Measurements from ENCODE around the gene PAX6.

DNA sequence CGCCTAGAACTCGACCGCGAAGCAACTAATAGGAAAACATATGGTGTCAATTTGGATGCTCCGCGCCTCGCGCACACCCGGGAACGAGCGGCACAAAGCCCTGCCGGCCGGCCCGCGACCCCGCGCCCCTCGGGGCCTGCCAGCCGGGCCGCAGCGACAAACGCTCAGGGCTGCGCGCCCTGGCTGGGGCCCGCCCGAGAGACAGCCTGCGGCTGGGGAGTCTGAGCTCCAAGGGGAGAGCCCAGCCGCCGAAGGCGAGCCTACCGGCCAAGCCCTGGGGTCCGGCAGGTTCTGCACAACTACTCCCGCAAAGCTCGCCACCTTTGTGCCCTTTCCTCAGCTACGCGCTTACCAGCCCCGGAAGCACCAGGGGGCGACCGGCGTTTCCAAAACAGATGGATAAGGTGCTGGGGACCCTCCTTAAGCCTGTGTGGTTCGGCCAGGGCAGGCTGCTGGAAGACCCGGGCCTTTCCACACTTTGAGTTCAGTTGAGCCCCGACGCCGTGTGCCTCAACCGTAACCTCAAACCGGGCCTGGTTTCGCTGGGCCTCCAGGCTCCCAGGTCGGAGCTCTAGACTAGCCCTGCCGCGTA lies 6.0 kb downstream of the PAX6 start:
- TF ChIP-seq, protein P1, sequence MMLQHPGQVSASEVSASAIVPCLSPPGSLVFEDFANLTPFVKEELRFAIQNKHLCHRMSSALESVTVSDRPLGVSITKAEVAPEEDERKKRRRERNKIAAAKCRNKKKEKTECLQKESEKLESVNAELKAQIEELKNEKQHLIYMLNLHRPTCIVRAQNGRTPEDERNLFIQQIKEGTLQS (IDR thresholded peaks at IDR 0.05) = no peak
- TF ChIP-seq, protein P1 (CRISPR knock-in tag; conservative IDR thresholded peaks at IDR 0.05) = no peak
- no peak for TF ChIP-seq HNRNPUL1 (IDR thresholded peaks at IDR 0.05; ENCODE audit: low read length)
- no peak for TF ChIP-seq YY1 (IDR thresholded peaks at IDR 0.05; ENCODE audit: borderline replicate concordance in 1 of 3, control insufficient read depth in 1 of 3, extremely low read depth in 1 of 3, insufficient read depth in 3 of 3, insufficient read length in 1 of 3, insufficient replicate concordance in 2 of 3, low read depth in 1 of 3, low read length in 2 of 3)
- TF ChIP-seq TOE1 (IDR thresholded peaks at IDR 0.05; ENCODE audit: borderline replicate concordance) = no peak
- TF ChIP-seq TOE1 (CRISPR knock-in tag; IDR thresholded peaks at IDR 0.05; ENCODE audit: borderline replicate concordance, low read depth) = no peak
- no peak for TF ChIP-seq ZNF263 (CRISPR knock-in tag; IDR thresholded peaks at IDR 0.05; ENCODE audit: borderline replicate concordance)
- TF ChIP-seq ZNF639 (CRISPR knock-in tag; conservative IDR thresholded peaks at IDR 0.05 in 1 of 2, IDR thresholded peaks at IDR 0.05 in 1 of 2) = no peak
- TF ChIP-seq PURB (CRISPR knock-in tag; IDR thresholded peaks at IDR 0.05; ENCODE audit: low read depth) = no peak
- TF ChIP-seq, protein P2, sequence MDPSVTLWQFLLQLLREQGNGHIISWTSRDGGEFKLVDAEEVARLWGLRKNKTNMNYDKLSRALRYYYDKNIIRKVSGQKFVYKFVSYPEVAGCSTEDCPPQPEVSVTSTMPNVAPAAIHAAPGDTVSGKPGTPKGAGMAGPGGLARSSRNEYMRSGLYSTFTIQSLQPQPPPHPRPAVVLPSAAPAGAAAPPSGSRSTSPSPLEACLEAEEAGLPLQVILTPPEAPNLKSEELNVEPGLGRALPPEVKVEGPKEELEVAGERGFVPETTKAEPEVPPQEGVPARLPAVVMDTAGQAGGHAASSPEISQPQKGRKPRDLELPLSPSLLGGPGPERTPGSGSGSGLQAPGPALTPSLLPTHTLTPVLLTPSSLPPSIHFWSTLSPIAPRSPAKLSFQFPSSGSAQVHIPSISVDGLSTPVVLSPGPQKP (CRISPR knock-in tag; IDR thresholded peaks at IDR 0.05) = no peak
- TF ChIP-seq MYNN (IDR thresholded peaks at IDR 0.05) = no peak
- TF ChIP-seq MYNN (CRISPR knock-in tag; IDR thresholded peaks at IDR 0.05) = no peak
- no peak for TF ChIP-seq EZH2 (IDR thresholded peaks at IDR 0.05; ENCODE audit: borderline replicate concordance, low read depth, low read length)

All from K562 (cell line).